Keratinocyte (primary cell): ENCODE data around the gene DLGAP1. TPM values are rescaled to one million over a fixed set of nuclear protein-coding genes. Genes with fewer than 3 reads are reported as not detected.

Source experiments
- DNase-seq: peaks from one replicate; pipeline ENCODE4 v3.0.0-alpha.2; 2011; ENCODE audit warnings: low read depth, missing footprints, low spot score
- FAIRE-seq: peaks from 2 replicates; lab custom pipeline; 2011; peaks lifted over from hg19 to GRCh38; lab: Jason Lieb, UNC
- H2AFZ ChIP-seq: 2 replicates; pipeline ENCODE4 v1.6.0; 2012; ENCODE audit warnings: low read length, control low read depth, inconsistent platforms; ENCODE audit not compliant: control insufficient read depth
- H3K27ac ChIP-seq: 2 replicates; pipeline ENCODE4 v1.5.1; 2011; ENCODE audit warnings: low read length; ENCODE audit not compliant: control insufficient read depth, insufficient read depth
- H3K27me3 ChIP-seq: 3 replicates; pipeline ENCODE4 v1.6.0; 2011; ENCODE audit warnings: low read length; ENCODE audit not compliant: control insufficient read depth, insufficient read depth; ENCODE audit errors: extremely low read depth
- H3K36me3 ChIP-seq, 2 experiments: 2 replicates in 1 of 2; 3 replicates in 1 of 2; pipeline ENCODE4 v1.5.1; 2011; ENCODE audit warnings: low read length in 2 of 2, mild to moderate bottlenecking in 1 of 2; ENCODE audit not compliant: control insufficient read depth in 2 of 2, insufficient read depth in 2 of 2; ENCODE audit errors: extremely low read depth in 1 of 2
- H3K4me1 ChIP-seq: 3 replicates; pipeline ENCODE4 v1.5.1; 2011; ENCODE audit warnings: low read length; ENCODE audit not compliant: control insufficient read depth, insufficient read depth; ENCODE audit errors: extremely low read depth
- H3K4me2 ChIP-seq: 3 replicates; pipeline ENCODE4 v1.6.0; 2011; ENCODE audit warnings: low read depth, low read length; ENCODE audit not compliant: control insufficient read depth, insufficient read depth; ENCODE audit errors: extremely low read depth
- H3K4me3 ChIP-seq, 3 experiments: fragments of 200-600 bp in 1 of 3; sonication (generic) in 1 of 3; 2 replicates in 2 of 3; 3 replicates in 1 of 3; pipeline ENCODE4 v1.5.1; 2011 to 2016; ENCODE audit warnings: low read length in 3 of 3, mild to moderate bottlenecking in 3 of 3, control low read depth in 2 of 3, inconsistent platforms in 1 of 3, low read depth in 1 of 3, mixed read lengths in 1 of 3, mixed run types in 1 of 3, moderate library complexity in 1 of 3; ENCODE audit not compliant: control insufficient read depth in 2 of 3, insufficient read depth in 2 of 3; ENCODE audit errors: extremely low read depth in 1 of 3
- H3K79me2 ChIP-seq: 2 replicates; pipeline ENCODE4 v1.6.0; 2012; ENCODE audit warnings: low read length; ENCODE audit not compliant: control insufficient read depth, insufficient read depth
- H3K9ac ChIP-seq: 3 replicates; pipeline ENCODE4 v1.6.0; 2011; ENCODE audit warnings: low read length; ENCODE audit not compliant: control insufficient read depth, insufficient read depth; ENCODE audit errors: extremely low read depth
- H3K9me1 ChIP-seq: 3 replicates; pipeline ENCODE4 v1.6.0; 2011; ENCODE audit warnings: low read length; ENCODE audit not compliant: control insufficient read depth, insufficient read depth; ENCODE audit errors: extremely low read depth
- H3K9me3 ChIP-seq: 2 replicates; pipeline ENCODE4 v1.5.1; 2012; ENCODE audit warnings: low read depth, low read length; ENCODE audit not compliant: control insufficient read depth
- H4K20me1 ChIP-seq: 3 replicates; pipeline ENCODE4 v1.6.0; 2011; ENCODE audit warnings: low read length; ENCODE audit not compliant: control insufficient read depth, insufficient read depth; ENCODE audit errors: extremely low read depth
- EZH2 ChIP-seq: IDR thresholded peaks from one replicate; pipeline ENCODE4 v1.6.1; 2012; ENCODE audit warnings: inconsistent platforms, mild to moderate bottlenecking, low read length, moderate library complexity
- dilution Hi-C: fragments of 300-500 bp; cut with MboI; formaldehyde crosslinking; loops from one replicate; pipeline ENCODE4 v1.7.0; 2020; ENCODE audit warnings: low sequenced_read_pairs; ENCODE audit not compliant: extremely low pct_ligation_motif_present
- polyA plus RNA-seq, 5 experiments: library from polyadenylated mRNA; depleted of rRNA in 3 of 5; stranded (reverse) in 3 of 5; stranded (forward) in 1 of 5; unstranded in 1 of 5; fragments of >200 nt; gene quantifications; 1 replicate in 1 of 5; 2 replicates in 3 of 5; 3 replicates in 1 of 5; pipeline versions ENCODE4 v1.2.1 to v1.2.3, GENCODE V29; 2011 to 2012; ENCODE audit warnings: missing spikeins in 2 of 5, low read depth in 1 of 5, low replicate concordance in 1 of 5
- TF ChIP-seq, protein P1 (sequence below), 3 experiments: IDR thresholded peaks in 1 of 3; conservative IDR thresholded peaks in 1 of 3; optimal IDR thresholded peaks in 1 of 3; 2 replicates in 2 of 3; 3 replicates in 1 of 3; pipeline versions ENCODE3 to v1.5.1; 2011; ENCODE audit warnings: low read length in 3 of 3, mild to moderate bottlenecking in 3 of 3, moderate library complexity in 2 of 3, control low read depth in 1 of 3, inconsistent platforms in 1 of 3; ENCODE audit not compliant: insufficient read depth in 2 of 3; ENCODE audit errors: extremely low read depth in 1 of 3

Gene DLGAP1
- polyA plus RNA-seq, 1 donor (not counting 4 experiments of a cell fraction or from before 2014, with no cell fraction given) = not detected

DNA sequence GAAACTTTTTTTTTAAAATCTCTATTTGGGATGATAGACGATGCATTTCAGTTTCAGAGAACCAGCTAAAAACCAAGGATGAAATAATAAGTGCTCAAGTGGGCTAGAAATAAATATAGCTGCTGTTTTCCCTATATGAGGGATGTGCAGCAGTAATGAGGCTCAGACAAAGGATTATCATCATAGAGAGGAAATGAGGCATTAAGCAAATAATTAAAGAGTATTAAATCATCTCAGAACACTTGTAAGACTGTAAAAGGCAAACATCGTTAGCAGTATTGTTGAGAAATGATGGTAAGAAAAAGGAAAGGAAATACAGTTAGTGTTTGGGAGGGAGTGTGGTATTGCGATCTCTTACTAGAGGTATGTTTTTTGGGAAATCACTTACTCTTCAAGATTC, 771.6 kb downstream of the DLGAP1 start:
- Histone ChIP-seq H3K4me1 (peaks cover 14% of the 10 kb centered on the region), H3K9ac (no peak overlapping the region), H4K20me1 (no peaks in the 10 kb centered on the region), H3K27me3 (no peaks in the 10 kb centered on the region), H3K36me3 (no peaks in the 10 kb centered on the region), H3K9me1 (no peaks in the 10 kb centered on the region), H3K27ac (no peak overlapping the region), H3K9me3 (no peaks in the 10 kb centered on the region), H2AFZ (no peak overlapping the region), H3K4me2 (no peak overlapping the region), H3K79me2 (no peaks in the 10 kb centered on the region), H3K4me3 (no peak overlapping the region)
- DNase-seq (no peak), FAIRE-seq (no peak)
- dilution Hi-C loops = no loop called here
- TF ChIP-seq, protein P1, sequence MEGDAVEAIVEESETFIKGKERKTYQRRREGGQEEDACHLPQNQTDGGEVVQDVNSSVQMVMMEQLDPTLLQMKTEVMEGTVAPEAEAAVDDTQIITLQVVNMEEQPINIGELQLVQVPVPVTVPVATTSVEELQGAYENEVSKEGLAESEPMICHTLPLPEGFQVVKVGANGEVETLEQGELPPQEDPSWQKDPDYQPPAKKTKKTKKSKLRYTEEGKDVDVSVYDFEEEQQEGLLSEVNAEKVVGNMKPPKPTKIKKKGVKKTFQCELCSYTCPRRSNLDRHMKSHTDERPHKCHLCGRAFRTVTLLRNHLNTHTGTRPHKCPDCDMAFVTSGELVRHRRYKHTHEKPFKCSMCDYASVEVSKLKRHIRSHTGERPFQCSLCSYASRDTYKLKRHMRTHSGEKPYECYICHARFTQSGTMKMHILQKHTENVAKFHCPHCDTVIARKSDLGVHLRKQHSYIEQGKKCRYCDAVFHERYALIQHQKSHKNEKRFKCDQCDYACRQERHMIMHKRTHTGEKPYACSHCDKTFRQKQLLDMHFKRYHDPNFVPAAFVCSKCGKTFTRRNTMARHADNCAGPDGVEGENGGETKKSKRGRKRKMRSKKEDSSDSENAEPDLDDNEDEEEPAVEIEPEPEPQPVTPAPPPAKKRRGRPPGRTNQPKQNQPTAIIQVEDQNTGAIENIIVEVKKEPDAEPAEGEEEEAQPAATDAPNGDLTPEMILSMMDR (optimal IDR thresholded peaks at IDR 0.05 in 1 of 3, IDR thresholded peaks at IDR 0.05 in 1 of 3, conservative IDR thresholded peaks at IDR 0.05 in 1 of 3; ENCODE audit: extremely low read depth in 1 of 3, insufficient read depth in 2 of 3, low read length in 3 of 3) = no peak
- TF ChIP-seq EZH2 = no peak

DNA sequence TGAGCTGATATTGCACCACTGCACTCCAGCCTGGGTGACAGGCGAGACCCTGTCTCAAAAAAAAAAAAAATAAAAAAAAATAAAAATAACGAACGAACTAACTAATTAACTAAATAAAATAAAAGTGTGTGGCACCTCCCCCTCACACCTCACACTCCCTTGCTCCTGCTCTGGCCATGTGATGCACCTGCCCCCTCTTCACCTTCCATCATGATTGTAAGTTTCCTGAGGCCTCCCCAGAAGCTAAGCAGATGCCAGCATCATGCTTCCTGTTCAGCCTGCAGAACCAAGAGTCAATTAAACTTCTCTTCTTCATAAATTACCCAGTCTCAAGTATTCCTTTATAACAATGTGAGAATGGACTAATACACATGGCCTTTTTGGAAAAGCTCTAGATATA, 773.0 kb downstream of the DLGAP1 start:
- H3K4me1 ChIP-seq = peaks cover 14% of the 10 kb centered on the region
- H3K9me1 ChIP-seq = no peaks in the 10 kb centered on the region
- H3K9ac ChIP-seq = no peak overlapping the region
- no peak for DNase-seq
- no peaks in the 10 kb centered on the region for H3K9me3 ChIP-seq
- no peak overlapping the region for H3K27ac ChIP-seq
- H3K79me2 ChIP-seq = no peaks in the 10 kb centered on the region
- dilution Hi-C loops = no loop called here
- no peak overlapping the region for H3K4me3 ChIP-seq
- no peak overlapping the region for H3K4me2 ChIP-seq
- no peak for TF ChIP-seq EZH2
- TF ChIP-seq, protein P1 (optimal IDR thresholded peaks at IDR 0.05 in 1 of 3, IDR thresholded peaks at IDR 0.05 in 1 of 3, conservative IDR thresholded peaks at IDR 0.05 in 1 of 3; ENCODE audit: extremely low read depth in 1 of 3, insufficient read depth in 2 of 3, low read length in 3 of 3) = no peak
- no peaks in the 10 kb centered on the region for H3K36me3 ChIP-seq
- no peak overlapping the region for H2AFZ ChIP-seq
- H3K27me3 ChIP-seq = no peaks in the 10 kb centered on the region
- FAIRE-seq = no peak
- no peaks in the 10 kb centered on the region for H4K20me1 ChIP-seq
